Measurements from ENCODE around the gene ATG4C. TPM values are rescaled to one million over a fixed set of nuclear protein-coding genes. Genes with fewer than 3 reads are reported as not detected.

Gene ATG4C
- total RNA-seq, 1 experiment from 2014 or later = 5.1 TPM

DNA sequence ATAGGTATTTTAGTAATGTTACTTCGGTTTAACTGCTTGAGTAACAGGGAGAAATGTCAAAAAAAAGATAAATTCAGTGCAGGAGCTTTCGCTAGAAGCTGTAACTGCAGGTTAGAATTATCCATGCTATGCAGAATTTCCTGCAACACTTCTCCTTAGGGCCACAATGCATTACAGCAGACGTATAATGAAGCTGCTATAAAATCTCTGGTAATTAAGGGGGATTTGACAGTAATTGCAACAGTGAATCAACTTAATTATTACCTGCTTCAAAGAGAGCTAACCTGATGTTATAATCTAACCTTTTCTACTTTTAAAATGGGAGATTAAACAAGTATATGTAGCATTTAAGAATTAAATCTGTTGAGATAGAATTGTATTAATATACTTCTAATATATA, 92.6 kb downstream of the ATG4C start:
- Histone ChIP-seq H3K4me3 (no peak overlapping the region), H3K9me3 (no peaks in the 10 kb centered on the region), H3K36me3 (no peaks in the 10 kb centered on the region), H3K27me3 (peaks cover 4% of the 10 kb centered on the region; the same call in 1 of the 2 replicates)
- DNase-seq = no peak

- Histone ChIP-seq H3K9me3 (no peaks in the 10 kb centered on the region), H3K36me3 (no peaks in the 10 kb centered on the region), H3K27me3 (peaks cover 6% of the 10 kb centered on the region; the same call in 1 of the 2 replicates), H3K4me3 (no peak overlapping the region)
- no peak for DNase-seq
Measured at GRCh38 chr1:62877579-62877978, 93.6 kb downstream of the ATG4C start.

- no peak overlapping the region for H3K4me3 ChIP-seq
- H3K9me3 ChIP-seq = no peaks in the 10 kb centered on the region
- no peak for DNase-seq
- H3K36me3 ChIP-seq = no peaks in the 10 kb centered on the region
- H3K27me3 ChIP-seq = peaks cover 10% of the 10 kb centered on the region
Measured at GRCh38 chr1:62879962-62880361, 96.0 kb downstream of the ATG4C start.

GRCh38 chr1:62882201-62883104, 98.5 kb downstream of the ATG4C start:
- peaks cover 19% of the 10 kb centered on the region for H3K27me3 ChIP-seq
- DNase-seq = no peak
- H3K36me3 ChIP-seq = no peaks in the 10 kb centered on the region
- H3K4me3 ChIP-seq = no peak overlapping the region
- no peaks in the 10 kb centered on the region for H3K9me3 ChIP-seq

DNA sequence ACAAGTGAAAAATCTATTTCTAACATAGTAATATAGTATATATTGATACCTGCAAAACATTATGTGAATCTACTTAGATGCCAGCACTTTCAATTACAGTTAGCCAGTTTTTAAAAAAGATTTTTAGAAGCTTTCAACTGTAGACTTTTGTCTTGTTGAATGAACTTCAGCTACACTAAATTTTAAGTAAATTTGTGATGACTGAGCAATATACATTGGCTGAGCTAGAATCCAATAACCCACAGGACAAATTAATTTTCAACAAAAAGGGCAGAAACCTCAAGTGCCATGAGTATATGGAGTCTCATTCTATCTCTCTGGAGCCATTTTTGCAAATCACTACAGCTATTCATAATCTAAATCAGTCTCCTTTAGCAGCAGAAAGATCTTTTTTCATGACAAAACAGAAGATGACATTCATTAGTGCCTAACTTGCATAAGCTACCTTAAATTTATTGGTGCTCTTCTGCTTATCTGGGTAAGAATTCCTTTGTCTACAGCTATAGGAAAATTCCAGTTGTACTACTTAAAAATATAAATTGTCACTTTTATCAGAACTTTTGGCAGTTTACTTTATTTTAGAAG, 100.3 kb downstream of the ATG4C start:
- H3K4me3 ChIP-seq = no peak overlapping the region

DNA sequence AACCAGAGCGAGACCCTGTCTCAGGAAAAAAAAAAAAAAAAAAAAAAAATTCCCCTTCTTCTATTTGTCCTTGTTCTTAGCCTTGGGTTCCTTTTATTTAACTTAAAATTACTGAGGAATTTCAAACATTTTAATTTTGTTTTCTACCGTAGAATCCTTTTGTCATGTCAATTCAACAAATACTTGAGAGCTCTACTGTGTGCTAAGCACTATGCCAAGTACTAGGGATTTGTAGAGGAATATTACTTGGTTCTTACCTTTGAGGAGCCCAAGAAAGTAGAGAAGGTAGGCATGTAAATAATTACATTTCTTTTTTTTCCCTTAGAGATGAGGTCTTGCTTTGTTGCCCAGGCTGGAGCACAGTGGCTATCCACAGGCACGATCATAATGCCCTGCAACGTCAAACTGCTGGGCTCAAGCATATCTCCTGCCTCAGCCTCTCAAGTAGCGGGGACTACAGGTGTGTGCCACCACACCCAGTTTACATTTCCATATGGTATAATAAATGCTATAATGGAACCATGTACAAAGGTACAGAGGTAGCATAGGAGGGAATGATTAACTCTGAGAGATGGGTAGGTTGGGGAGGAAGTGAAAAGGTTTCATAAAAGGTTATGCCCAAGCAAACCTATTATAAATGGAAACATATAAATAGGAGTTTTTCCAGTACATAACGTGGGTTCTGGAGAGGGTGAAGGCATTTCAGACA, 104.0 kb downstream of the ATG4C start:
- H3K4me3 ChIP-seq = no peak overlapping the region
- H3K27me3 ChIP-seq = peaks cover 12% of the 10 kb centered on the region

More for the DNA sequence above, 100.3 kb downstream of the ATG4C start:
- DNase-seq = no peak
- peaks cover 15% of the 10 kb centered on the region for H3K27me3 ChIP-seq
- no peaks in the 10 kb centered on the region for H3K36me3 ChIP-seq
- H3K9me3 ChIP-seq = no peaks in the 10 kb centered on the region

GRCh38 chr1:62891956-62892562, 108.1 kb downstream of the ATG4C start:
- H3K9me3 ChIP-seq = no peaks in the 10 kb centered on the region
- no peaks in the 10 kb centered on the region for H3K27me3 ChIP-seq
- no peak overlapping the region for H3K4me3 ChIP-seq
- H3K36me3 ChIP-seq = no peaks in the 10 kb centered on the region
- no peak for DNase-seq

More for the DNA sequence above, 104.0 kb downstream of the ATG4C start:
- H3K36me3 ChIP-seq = no peaks in the 10 kb centered on the region
- no peak for DNase-seq
- H3K9me3 ChIP-seq = no peaks in the 10 kb centered on the region

DNA sequence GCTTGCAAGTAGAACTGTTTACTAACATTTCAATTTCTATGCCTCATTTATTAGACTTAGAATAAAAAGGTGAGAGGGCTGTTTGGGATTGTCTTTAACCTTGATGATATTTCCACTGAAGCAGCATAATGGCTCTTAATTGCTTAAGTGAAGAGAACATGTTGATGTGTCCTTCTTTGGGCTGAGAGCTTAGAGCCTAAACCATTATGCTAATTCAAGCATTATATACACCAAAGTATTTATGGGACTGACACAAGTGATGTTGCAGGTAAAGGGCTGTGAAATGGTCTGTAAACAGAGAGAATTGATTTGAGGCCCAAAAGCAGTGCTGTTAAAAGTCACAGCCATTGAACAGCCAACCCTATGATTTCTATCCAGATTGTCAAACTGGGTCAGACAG, 113.9 kb downstream of the ATG4C start:
- Histone ChIP-seq H3K27me3 (no peaks in the 10 kb centered on the region), H3K4me3 (no peak overlapping the region), H3K9me3 (no peaks in the 10 kb centered on the region), H3K36me3 (no peaks in the 10 kb centered on the region)
- DNase-seq = no peak

DNA sequence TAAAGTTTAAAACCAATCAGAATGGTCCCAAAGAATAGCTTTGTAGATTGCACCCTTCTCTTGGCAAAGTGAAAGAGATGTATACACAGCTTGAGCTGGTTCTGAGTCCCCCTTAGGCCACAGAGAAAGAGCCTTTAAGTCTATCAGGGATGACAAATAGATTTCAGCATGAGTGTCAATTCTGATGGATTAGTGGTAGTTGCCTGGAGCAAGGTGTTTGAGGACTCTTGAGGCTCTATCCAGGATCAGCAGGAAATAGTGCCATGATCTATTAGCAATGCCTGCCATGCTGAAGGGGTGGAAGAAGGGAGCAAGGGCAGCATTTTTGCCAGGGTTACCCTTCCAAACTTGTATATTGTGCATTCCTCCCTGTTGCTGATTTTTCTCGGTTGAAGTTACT, 116.6 kb downstream of the ATG4C start:
- no peak for DNase-seq
- Histone ChIP-seq H3K9me3 (no peaks in the 10 kb centered on the region), H3K36me3 (no peaks in the 10 kb centered on the region), H3K4me3 (no peak overlapping the region), H3K27me3 (no peaks in the 10 kb centered on the region)

DNA sequence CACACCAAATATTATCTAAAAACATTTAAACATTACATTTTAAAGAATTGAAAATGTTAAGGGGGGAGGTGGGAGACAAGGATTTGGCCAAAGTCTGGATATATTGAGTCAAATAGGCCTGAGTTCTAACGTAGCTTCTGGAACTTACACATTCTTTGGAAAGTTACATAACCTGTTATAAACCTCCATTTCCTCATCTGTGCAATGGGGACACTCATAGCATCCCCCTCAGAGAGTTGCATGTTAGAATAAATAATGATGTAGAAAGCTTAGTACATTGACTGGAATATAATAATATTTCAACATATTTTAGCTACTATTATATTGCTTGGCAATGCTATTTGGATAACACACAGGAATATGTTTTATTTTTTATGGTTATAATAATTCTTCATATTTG, 117.7 kb downstream of the ATG4C start:
- no peaks in the 10 kb centered on the region for H3K36me3 ChIP-seq
- no peak overlapping the region for H3K4me3 ChIP-seq
- no peaks in the 10 kb centered on the region for H3K9me3 ChIP-seq
- DNase-seq = no peak
- H3K27me3 ChIP-seq = no peaks in the 10 kb centered on the region

DNA sequence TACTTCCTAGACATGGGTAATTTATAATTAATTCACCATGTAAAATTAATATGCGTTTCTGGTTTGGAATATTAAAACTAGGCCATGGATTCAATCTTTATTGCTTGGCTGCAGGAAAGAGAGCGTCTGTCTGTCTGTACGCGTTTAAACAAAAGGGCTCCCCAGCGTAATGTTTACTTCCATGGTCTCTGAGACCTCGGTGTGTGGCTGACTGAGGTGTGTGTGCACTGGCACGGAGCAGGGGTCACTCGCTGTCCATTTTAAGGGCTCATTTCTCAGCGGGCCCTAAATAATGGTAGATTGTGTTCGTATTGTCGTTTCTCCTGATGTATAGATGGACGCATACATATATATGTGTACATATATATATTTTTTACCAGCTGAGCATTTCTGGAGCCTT, 119.6 kb downstream of the ATG4C start:
- Histone ChIP-seq H3K4me3 (no peak overlapping the region), H3K27me3 (no peaks in the 10 kb centered on the region), H3K9me3 (no peaks in the 10 kb centered on the region), H3K36me3 (no peaks in the 10 kb centered on the region)
- no peak for DNase-seq

GRCh38 chr1:62903982-62904855, 120.3 kb downstream of the ATG4C start:
- Histone ChIP-seq H3K27me3 (no peaks in the 10 kb centered on the region), H3K9me3 (no peaks in the 10 kb centered on the region), H3K36me3 (no peaks in the 10 kb centered on the region), H3K4me3 (no peak overlapping the region)
- DNase-seq = no peak

GRCh38 chr1:62904856-62905225, 120.9 kb downstream of the ATG4C start:
- Histone ChIP-seq H3K36me3 (no peaks in the 10 kb centered on the region), H3K4me3 (no peak overlapping the region), H3K27me3 (no peaks in the 10 kb centered on the region), H3K9me3 (no peaks in the 10 kb centered on the region)
- DNase-seq = no peak

GRCh38 chr1:62905309-62905708, 121.4 kb downstream of the ATG4C start:
- no peaks in the 10 kb centered on the region for H3K27me3 ChIP-seq
- no peaks in the 10 kb centered on the region for H3K36me3 ChIP-seq
- no peak for DNase-seq
- H3K9me3 ChIP-seq = no peaks in the 10 kb centered on the region
- no peak overlapping the region for H3K4me3 ChIP-seq

GRCh38 chr1:62905872-62906271, 121.9 kb downstream of the ATG4C start:
- Histone ChIP-seq H3K27me3 (no peaks in the 10 kb centered on the region), H3K9me3 (no peaks in the 10 kb centered on the region), H3K4me3 (no peak overlapping the region), H3K36me3 (no peaks in the 10 kb centered on the region)
- no peak for DNase-seq

GRCh38 chr1:62906428-62906886, 122.5 kb downstream of the ATG4C start:
- Histone ChIP-seq H3K36me3 (no peaks in the 10 kb centered on the region), H3K4me3 (no peak overlapping the region), H3K9me3 (no peaks in the 10 kb centered on the region), H3K27me3 (no peaks in the 10 kb centered on the region)
- no peak for DNase-seq
